LoVo (cell line): ENCODE measurements around the gene RTP4.

Experiments
- DNase-seq: peaks from one replicate; pipeline ENCODE4 v3.0.0-alpha.2; 2016; ENCODE audit warnings: low spot score

The RTP4 gene

DNA sequence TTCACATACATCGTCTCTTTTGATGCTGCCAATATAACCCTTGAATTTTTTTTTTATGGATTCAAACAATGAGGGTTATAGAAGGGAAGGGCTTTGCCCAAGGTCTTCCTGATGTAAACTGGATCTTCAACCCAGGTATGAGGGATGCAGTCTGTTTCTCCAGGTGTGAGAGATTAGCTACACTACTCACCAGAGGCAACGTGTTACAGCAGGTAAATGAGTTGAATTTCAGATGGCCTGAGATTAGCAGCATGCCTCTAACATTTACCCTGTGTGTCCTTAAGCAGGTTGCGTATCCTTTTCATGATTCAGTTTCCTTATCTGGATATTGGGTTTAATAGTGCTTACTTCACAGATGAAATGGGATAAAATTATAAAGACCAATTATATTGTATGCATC is 1.9 kb downstream of the RTP4 start:
- no peak for DNase-seq

DNA sequence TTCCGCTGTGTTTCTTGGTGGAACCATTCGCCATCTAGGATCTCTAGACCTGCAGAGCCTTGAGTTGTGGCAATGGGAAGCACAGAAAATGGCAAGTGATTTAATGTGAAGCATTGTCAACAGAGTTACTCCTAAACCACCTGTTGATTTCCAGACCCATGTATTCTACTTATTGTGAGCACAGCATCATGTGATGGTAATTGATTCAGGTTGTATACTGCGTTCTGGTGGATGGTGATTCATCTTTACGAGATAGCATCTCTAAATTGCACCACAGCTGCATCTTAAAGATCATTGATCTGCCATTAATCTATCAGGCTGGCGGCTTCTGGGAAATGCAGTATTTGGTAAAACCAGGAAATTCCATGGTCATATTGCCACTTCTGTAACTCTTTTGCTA is 7.4 kb downstream of the RTP4 start:
- no peak for DNase-seq

DNA sequence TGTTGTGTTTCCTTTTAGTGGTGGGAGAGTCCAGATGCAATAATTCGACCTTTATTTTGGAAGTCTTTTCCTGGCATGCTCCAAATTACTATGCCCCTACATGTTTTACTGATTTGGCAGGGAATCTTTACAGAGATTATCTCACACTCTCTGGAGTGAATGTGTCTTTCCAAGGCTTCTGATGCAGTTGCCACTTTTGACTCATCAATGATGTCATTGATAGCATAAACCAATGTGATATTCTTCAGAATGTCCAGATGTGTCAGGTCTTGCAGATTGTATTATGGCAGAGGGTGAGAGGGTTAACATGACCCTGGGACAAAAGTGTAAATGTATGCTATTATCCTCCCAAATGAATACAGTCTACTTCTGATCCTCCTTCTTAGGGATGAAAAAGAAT is 9.7 kb downstream of the RTP4 start:
- no peak for DNase-seq

DNA sequence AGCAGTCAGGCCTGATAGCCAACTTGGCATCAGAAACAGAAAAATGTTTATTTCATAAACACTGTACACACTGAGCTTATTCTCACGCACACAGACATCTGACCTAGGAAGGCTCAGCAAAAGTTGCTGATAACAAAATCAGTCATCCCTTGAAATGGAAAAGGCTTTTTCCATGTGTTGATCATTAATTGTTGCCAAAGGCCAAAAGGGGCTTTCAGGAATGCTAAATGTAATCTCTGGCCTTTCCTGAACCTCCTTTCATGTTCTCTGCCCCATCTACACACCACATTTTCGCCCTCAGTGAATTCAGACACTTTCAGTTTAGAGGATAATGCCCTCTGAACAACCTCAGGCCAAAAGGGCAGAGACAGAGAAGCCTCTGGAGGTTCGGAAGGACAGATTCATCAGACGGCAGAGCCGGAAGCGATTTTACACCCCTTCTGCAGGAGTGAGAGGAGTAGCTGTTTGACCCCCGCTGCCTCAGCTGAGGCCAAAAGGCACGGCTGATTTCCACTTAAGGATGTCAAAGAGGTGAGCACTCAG is 14.5 kb downstream of the RTP4 start:
- no peak for DNase-seq

DNA sequence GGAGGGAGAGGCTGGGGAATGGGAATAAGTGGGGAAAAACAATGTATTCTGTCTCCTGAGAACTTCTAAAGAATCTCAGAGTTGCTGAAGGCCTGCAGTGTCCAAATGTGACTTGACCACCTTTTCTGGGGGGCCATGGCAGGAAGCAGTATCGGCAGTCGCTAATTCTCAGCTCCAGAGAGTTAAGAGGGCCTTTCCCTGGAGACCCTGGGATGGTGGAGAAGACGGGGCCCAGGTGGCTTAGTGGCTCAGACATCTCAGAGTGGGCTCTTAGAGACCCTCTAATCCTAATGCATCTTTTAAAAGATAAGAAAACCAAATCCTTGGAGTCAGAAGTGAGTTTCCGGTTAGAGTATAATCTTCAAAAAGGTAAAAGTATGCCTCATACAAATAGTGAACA is 15.1 kb downstream of the RTP4 start:
- DNase-seq, result no peak

DNA sequence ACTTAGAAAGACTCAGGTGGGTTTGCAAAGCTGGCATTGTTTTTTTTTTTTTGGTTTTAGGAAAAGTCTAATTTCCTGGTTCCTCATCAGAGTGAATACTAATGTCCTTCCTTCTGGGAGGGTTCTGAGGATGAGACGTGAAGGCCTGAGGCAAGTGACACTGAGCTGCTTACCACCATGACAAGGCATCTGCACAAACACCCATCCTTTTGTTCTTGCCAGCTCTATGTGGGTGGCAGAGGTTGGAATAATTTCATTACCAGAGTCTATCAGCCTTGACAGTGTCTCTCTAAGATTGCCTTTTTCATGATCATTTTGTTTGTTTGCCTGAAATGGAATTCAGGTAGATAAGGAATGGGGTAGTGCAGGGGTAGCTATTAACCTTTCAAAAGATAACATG is 17.1 kb downstream of the RTP4 start:
- peak; percentile 8 for DNase-seq

DNA sequence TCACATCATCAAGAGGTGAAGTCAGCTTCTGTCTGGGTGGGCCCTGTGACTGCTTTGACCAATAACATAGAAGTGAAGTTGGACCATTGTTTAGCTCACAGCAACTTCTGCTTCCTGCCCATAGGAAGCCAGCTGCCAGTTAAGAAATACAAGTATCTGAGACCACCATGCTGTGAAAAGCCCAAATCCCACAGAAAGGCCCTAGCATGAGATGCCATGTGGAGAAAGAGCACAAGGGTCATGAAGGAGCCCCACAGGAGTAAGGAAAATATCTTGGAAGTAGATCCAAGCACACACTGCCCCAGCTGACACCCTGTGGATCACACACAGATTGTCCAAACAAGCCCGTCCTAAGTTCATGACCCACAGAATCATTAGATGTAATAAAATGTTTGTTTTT is 28.5 kb downstream of the RTP4 start:
- DNase-seq, result no peak

DNA sequence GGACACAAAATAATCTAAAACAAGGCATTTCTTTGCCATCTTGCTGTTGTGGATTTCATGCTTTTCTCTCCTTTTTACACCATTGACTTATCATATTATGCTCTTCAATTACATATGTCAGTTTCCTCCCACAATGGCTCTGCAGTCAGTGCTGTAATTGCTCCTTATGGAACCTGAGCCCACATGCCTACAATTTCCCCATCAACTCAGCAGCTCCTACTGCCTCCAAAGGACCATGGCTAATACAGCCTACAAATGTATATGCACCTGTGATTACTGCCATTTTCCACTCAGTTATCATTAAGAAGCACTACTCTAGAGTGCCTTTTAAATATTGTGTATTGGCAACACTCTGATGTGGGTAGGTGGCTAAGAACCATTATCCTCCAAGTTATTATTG is 30.8 kb downstream of the RTP4 start:
- DNase-seq, result no peak

DNA sequence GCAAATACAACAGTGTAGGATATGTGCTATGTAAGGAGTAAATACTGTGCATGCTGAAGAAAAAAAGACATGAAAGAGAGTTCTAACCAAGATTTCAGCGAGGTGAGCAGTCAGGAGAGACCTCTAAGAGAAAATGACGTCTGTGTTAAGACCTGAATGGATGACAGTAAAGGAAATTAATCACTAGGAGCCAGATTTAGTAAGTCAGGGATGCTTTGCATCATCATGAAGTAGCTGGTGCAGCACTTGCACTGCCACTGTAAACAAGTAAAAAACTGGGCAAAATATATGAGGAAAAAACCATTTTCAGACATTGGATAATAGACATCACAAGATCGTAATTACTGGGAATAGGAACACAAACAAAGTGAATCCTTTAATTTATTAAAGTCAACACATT is 32.6 kb downstream of the RTP4 start:
- DNase-seq, result no peak

DNA sequence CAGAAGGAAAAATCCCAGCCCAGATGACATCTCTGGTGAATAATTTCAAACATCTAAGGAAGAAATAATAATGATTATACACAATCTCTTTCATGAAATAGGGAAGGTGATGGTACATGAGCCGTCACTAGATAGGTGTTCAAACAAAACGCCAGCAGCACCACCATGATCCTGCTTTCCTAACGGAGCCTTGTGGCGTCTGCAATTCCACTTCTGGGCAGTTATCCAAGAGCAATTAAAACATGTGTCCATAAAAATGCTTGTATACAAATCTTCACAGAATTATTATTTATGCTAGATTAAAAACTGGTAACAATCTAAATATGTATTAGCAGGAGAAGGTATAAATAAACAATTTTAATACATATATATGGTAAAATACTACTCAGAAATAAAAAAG is 33.7 kb downstream of the RTP4 start:
- peak; percentile 37 for DNase-seq

DNA sequence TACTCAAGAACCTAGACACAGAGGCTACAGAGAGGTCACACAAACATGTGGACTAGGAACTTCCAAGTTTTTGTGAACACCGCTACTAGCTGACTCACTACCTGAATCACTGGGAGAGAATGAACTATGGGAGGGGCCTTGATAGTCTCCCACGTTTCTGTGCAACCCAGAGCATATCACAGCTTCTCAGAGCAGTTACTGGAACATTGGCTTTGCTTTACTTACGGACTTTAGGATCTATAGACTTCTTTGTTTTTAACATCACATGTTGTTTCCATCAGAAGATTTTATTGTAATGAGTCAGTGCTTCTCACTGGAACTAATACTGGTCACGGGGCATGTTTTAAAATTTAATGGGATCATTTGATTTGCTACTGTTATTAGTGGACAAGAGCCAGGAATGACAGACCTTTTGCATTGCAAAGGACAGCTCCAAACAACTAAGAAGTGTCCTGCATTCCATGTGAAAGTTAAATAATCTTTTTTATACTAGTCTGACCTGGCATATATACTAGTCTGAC is 35.6 kb downstream of the RTP4 start:
- DNase-seq, result peak; percentile 60

DNA sequence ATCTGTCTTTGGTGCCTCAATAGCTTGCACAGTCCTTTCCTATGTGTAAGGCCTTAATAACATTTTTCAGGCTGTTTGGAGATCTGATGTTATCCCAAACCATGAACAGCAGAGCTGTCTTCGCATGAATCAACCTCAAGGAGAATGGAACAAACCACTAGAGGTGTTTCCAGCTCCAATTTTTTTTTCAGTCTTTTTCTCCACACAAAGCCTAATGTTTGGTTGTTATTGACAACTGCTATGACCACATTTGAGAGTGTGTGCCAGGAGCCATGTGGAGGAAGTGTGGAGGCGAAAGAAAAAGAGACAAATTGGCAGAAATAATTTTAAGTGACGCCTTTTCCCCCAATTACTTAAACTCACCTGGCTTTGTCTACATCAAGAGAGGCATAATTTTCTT is 38.7 kb downstream of the RTP4 start:
- no peak for DNase-seq

DNA sequence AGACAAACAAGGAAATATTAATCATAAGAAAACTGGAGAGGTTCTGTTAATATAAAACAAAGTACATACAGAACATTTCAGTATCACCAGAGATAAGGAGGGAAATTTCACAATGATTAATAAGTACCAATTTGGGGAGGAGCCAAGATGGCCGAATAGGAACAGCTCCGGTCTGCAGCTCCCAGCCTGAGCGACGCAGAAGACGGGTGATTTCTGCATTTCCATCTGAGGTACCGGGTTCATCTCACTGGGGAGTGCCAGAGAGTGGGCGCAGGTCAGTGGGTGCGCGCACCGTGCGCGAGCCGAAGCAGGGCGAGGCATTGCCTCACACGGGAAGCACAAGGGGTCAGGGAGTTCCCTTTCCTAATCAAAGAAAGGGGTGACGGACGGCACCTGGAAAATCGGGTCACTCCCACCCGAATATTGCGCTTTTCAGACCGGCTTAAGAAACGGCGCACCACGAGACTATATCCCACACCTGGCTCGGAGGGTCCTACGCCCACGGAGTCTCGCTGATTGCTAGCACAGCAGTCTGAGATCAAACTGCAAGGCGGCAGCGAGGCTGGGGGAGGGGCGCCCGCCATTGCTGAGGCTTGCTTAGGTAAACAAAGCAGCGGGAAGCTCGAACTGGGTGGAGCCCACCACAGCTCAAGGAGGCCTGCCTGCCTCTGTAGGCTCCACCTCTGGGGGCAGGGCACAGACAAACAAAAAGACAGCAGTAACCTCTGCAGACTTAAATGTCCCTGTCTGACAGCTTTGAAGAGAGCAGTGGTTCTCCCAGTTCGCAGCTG is 44.0 kb downstream of the RTP4 start:
- peak; percentile 45 for DNase-seq
